Thyroid gland (tissue), 4 donors: ENCODE data around the gene EFNB2.

Experiments
- CTCF ChIP-seq, 6 experiments: fragments of 200-600 bp in 3 of 6; fragments of 450-650 bp in 3 of 6; sonication (generic) in 3 of 6; IDR thresholded peaks; one replicate each; pipeline ENCODE4 v1.5.1; 2016 to 2019; ENCODE audit warnings: antibody characterized with exemption in 6 of 6, mild to moderate bottlenecking in 2 of 6, inconsistent platforms in 1 of 6, moderate library complexity in 1 of 6
- POLR2A ChIP-seq, 2 donors: fragments of 450-650 bp; IDR thresholded peaks; one replicate each; pipeline ENCODE4 v1.6.1; 2017; ENCODE audit warnings: antibody characterized with exemption in 2 of 2, mild to moderate bottlenecking in 2 of 2, moderate library complexity in 1 of 2

GRCh38 chr13:106581225-106581624 lies 45.8 kb upstream of the EFNB2 start:
- TF ChIP-seq POLR2A (IDR thresholded peaks at IDR 0.05) (no peak), CTCF (IDR thresholded peaks at IDR 0.05) (no peak)
